Activated T-cell treated with anti-CD3 and anti-CD28 coated beads, Interleukin-2, amount 50 U/mL, for 72 hours (primary cell): ENCODE results near the gene SLC24A5. TPM values are rescaled to one million over a fixed set of nuclear protein-coding genes. Genes with fewer than 3 reads are reported as not detected.

Experiments used
- ATAC-seq, 2 donors: fragments of 150-1000 bp; cut with Tn5 transposase; replicated peaks in 1 of 2; 2 replicates each; pipeline ENCODE4 v1.10.0; 2021; ENCODE audit warnings: moderate library complexity in 2 of 2, mild to moderate bottlenecking in 1 of 2
- DNase-seq, 2 donors: peaks; one replicate each; pipeline ENCODE4 v3.0.0; 2021 to 2022; ENCODE audit warnings: mixed read lengths in 1 of 2
- H3K27ac Mint-ChIP-seq: one replicate; pipeline ENCODE4 v1.8.0; 2022; ENCODE audit warnings: mild to moderate bottlenecking, moderate library complexity, mixed read lengths
- H3K27me3 Mint-ChIP-seq: one replicate; pipeline ENCODE4 v1.8.0; 2022; ENCODE audit warnings: low read depth, mixed read lengths
- H3K36me3 Mint-ChIP-seq, 2 donors: one replicate each; pipeline ENCODE4 v1.8.0; 2022; ENCODE audit warnings: mixed read lengths in 2 of 2, mild to moderate bottlenecking in 1 of 2; ENCODE audit not compliant: insufficient read depth in 2 of 2
- H3K4me1 Mint-ChIP-seq: one replicate; pipeline ENCODE4 v1.8.0; 2022; ENCODE audit warnings: low read depth, mixed read lengths
- H3K4me3 Mint-ChIP-seq, 2 donors: one replicate each; pipeline ENCODE4 v1.8.0; 2022; ENCODE audit warnings: mild to moderate bottlenecking in 2 of 2, mixed read lengths in 2 of 2, moderate library complexity in 2 of 2
- H3K9me3 Mint-ChIP-seq, 2 donors: one replicate each; pipeline ENCODE4 v1.8.0; 2022; ENCODE audit warnings: mixed read lengths in 2 of 2
- total RNA-seq, 2 donors: library from RNA; stranded (reverse); gene quantifications; one replicate each; pipeline ENCODE4 v1.2.3, GENCODE V29; 2022

SLC24A5 gene
- total RNA-seq, 2 donors from 2014 or later: not detected

DNA sequence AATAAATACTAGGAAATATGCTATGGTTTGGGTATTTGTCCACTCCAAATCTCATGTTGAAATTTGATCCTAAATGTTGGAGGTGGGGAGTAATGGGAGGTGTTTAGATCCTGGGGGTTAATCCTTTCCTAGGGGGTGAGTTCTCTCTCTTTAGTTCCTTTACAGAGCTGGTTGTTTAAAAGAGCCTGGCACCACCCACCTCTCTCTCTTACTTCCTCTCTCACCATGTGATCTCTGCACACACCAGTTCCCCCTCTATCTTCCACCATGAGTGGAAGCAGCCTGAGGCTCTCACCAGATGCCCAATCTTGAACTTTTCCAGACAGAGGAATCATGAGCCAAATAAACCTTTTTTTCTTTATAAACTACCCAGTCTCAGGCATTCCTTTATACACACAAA, 10.5 kb downstream of the SLC24A5 start:
- H3K36me3 Mint-ChIP-seq: no peaks in the 10 kb centered on the region
- H3K27ac Mint-ChIP-seq: no peak overlapping the region
- DNase-seq (no peak), ATAC-seq (no peak)
- H3K9me3 Mint-ChIP-seq: no peaks in the 10 kb centered on the region
- no peak overlapping the region for H3K4me3 Mint-ChIP-seq
- peaks cover 6% of the 10 kb centered on the region for H3K27me3 Mint-ChIP-seq
- no peaks in the 10 kb centered on the region for H3K4me1 Mint-ChIP-seq

DNA sequence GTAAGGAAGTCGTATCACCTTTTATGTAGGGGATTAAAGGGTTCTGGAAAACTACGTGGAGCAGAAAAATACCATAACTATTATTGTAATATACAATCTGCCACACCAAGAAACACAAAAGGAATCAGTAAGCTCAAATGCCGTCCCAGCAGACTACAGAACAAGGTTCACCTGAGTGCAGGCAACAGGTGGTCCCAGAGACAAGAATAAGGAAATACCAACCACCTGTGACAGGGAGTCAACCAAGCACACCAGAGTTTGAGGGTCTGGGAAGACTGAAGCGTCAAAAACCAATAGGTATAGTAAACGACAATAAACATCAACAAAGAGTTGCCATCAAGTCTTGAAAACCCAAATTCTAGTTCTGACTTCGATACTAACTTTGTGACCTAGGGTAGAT, 12.1 kb downstream of the SLC24A5 start:
- DNase-seq (no peak), ATAC-seq (no peak)
- no peak overlapping the region for H3K4me3 Mint-ChIP-seq
- H3K27me3 Mint-ChIP-seq: peaks cover 6% of the 10 kb centered on the region
- no peaks in the 10 kb centered on the region for H3K4me1 Mint-ChIP-seq
- H3K27ac Mint-ChIP-seq: no peak overlapping the region
- no peaks in the 10 kb centered on the region for H3K36me3 Mint-ChIP-seq
- no peaks in the 10 kb centered on the region for H3K9me3 Mint-ChIP-seq

DNA sequence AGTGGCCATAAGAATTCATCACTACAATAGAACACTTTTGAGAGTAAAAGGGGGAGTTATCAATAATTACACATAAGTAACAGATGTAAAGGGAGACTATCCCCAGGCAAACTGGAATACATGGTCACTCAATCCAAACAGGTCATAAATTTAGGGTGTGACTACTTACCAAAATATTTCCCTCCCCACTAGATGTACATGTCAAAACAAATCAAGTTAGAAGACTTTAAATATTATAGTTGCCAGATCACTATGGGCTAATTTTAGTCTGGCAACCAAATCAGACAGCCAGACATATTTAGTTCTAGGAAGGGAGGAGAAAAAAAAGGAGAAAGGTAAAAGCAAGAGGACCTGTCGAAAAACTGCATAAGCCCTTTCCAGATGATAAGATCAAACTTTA, 23.1 kb downstream of the SLC24A5 start:
- H3K9me3 Mint-ChIP-seq: no peaks in the 10 kb centered on the region

DNA sequence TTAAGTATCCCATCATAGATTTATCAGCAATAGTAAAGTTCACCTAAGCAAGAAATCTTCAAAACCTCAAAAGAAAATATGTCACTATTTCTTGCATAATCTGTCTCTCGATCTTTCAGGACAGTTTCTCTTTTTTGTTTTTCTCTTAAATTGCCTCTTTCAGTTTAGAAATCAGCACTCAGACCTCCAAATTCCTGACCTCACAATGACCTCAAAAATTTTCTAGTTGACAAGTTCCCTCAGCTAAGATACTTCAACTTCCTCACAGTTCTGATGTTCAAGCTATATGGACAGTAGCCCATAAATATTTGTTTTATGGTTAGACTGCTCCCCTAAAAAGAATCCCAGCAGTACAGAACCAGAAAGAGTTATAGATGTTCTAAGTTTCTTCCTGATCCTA, 24.1 kb downstream of the SLC24A5 start:
- ATAC-seq (no peak), DNase-seq (no peak)
- Mint-ChIP-seq H3K36me3 (peaks cover 0 to 2% of the 10 kb centered on the region in 2 donors), H3K9me3 (no peaks in the 10 kb centered on the region), H3K4me1 (no peaks in the 10 kb centered on the region), H3K27me3 (no peaks in the 10 kb centered on the region), H3K4me3 (no peak overlapping the region), H3K27ac (no peak overlapping the region)

More for the DNA sequence above, 23.1 kb downstream of the SLC24A5 start:
- no peaks in the 10 kb centered on the region for H3K27me3 Mint-ChIP-seq
- ATAC-seq (no peak), DNase-seq (no peak)
- no peaks in the 10 kb centered on the region for H3K4me1 Mint-ChIP-seq
- H3K36me3 Mint-ChIP-seq: no peaks in the 10 kb centered on the region
- no peak overlapping the region for H3K27ac Mint-ChIP-seq
- H3K4me3 Mint-ChIP-seq: no peak overlapping the region

DNA sequence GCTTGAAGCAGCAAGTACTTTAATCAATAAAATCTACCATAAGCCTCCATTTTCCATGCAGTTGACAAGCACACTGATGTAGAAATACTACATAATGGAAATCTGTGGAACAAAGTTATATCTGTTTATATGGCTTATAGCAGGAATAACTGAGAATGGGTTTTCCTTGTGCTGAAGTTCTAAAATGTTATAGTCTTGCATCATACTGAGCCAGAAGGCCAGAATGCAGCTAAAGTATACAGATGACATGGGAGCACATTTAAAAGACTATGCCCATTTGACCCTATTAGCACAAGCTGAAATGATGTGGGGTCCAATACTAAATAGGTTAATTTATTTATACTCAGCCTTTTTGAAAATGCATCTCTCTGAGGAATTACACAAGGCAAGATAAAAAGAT, 25.1 kb downstream of the SLC24A5 start:
- H3K4me1 Mint-ChIP-seq: no peaks in the 10 kb centered on the region
- peaks cover 0 to 2% of the 10 kb centered on the region in 2 donors for H3K36me3 Mint-ChIP-seq
- no peak overlapping the region for H3K4me3 Mint-ChIP-seq
- H3K9me3 Mint-ChIP-seq: no peaks in the 10 kb centered on the region
- DNase-seq (no peak), ATAC-seq (no peak)
- no peak overlapping the region for H3K27ac Mint-ChIP-seq
- no peaks in the 10 kb centered on the region for H3K27me3 Mint-ChIP-seq

DNA sequence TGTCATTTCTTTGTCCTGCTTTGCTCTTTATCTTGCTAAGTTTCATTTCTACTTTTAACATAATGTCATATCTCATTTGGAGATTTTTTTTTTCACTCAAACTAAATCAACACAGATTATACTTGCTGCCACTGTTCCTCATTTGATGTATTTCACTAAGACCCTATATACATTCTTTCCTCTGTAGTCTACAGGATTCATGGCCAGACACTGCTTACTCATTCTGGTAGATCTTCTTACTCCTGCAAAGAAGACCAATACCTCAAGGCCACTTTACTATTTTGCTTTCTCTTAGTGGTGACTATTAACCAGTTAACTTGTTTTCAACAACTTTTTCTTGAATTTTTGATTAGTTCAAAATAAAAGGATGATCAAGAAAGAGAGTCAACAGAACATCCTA, 26.6 kb downstream of the SLC24A5 start:
- Mint-ChIP-seq H3K4me1 (no peaks in the 10 kb centered on the region), H3K9me3 (no peaks in the 10 kb centered on the region), H3K36me3 (peaks cover 2 to 6% of the 10 kb centered on the region in 2 donors), H3K27ac (no peak overlapping the region), H3K27me3 (no peaks in the 10 kb centered on the region), H3K4me3 (no peak overlapping the region)
- ATAC-seq: no peak
- no peak for DNase-seq

DNA sequence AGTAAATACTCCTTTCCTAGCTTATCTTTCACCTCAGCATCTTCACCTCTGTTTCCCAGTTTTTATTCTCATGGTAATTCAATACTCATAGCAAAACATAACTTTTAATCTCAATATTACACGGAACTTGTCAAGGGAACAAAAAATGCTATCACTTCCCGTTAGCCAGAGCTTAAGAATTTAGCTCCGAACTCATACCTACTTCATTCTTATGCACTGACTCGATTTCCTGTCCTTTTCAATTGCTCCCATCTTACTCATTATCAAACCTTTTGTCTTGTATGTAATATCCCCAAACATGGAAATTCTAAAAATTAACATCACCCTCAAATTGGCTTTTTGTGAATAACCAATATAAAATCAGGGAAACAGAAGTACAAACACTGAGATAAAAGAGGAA, 29.1 kb downstream of the SLC24A5 start:
- Mint-ChIP-seq H3K27ac (no peak overlapping the region), H3K4me3 (no peak overlapping the region), H3K27me3 (no peaks in the 10 kb centered on the region), H3K36me3 (peaks cover 2 to 9% of the 10 kb centered on the region in 2 donors), H3K4me1 (no peaks in the 10 kb centered on the region), H3K9me3 (no peaks in the 10 kb centered on the region)
- ATAC-seq: no peak
- no peak for DNase-seq

DNA sequence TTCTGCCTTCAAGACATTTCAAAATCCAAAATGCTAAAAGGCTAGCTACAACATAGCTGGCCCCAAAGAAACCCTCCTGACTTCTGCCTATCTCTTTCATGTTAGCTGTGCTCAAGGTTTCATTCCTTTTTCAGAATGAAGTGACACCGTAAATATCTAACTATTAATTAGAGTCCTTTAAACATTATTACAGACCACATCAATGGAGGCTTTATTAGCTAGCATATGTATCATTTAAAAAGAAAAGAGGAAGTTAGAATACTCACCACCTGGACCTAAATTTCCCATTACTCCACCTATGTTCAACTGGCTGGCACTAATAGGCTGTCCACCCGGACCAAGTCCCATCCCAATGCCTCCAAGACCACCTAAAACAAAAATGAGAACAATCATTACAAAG, 32.7 kb downstream of the SLC24A5 start:
- ATAC-seq (no peak), DNase-seq (no peak)
- Mint-ChIP-seq H3K9me3 (no peaks in the 10 kb centered on the region), H3K27ac (no peak overlapping the region), H3K27me3 (no peaks in the 10 kb centered on the region), H3K4me1 (no peaks in the 10 kb centered on the region), H3K36me3 (peaks cover 2 to 9% of the 10 kb centered on the region in 2 donors), H3K4me3 (no peak overlapping the region)

DNA sequence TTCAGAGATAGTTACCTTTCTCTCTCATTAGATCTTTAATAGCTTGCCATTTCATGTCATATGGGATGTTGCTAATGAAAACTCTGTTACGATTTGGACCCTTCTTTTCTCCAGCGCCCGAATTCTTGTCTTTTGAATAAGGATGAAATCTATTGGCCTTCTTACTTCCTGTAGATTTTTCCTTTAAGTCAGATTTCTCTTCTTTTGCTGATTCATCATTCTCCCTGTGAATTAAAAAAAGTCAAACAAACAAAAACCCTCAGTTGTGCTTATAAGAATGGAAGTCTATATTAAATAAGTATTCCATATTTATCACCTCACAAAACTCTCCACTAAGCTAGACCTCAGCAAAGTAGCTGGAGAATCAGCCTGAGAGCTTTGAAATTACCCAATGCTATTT, 47.8 kb downstream of the SLC24A5 start:
- H3K9me3 Mint-ChIP-seq: peaks cover 3 to 4% of the 10 kb centered on the region in 2 donors
- no peak for DNase-seq
- no peak for ATAC-seq
- H3K27ac Mint-ChIP-seq: no peak overlapping the region
- H3K27me3 Mint-ChIP-seq: no peaks in the 10 kb centered on the region
- H3K4me3 Mint-ChIP-seq: no peak overlapping the region
- peaks cover 5 to 18% of the 10 kb centered on the region in 2 donors for H3K36me3 Mint-ChIP-seq
- no peaks in the 10 kb centered on the region for H3K4me1 Mint-ChIP-seq

DNA sequence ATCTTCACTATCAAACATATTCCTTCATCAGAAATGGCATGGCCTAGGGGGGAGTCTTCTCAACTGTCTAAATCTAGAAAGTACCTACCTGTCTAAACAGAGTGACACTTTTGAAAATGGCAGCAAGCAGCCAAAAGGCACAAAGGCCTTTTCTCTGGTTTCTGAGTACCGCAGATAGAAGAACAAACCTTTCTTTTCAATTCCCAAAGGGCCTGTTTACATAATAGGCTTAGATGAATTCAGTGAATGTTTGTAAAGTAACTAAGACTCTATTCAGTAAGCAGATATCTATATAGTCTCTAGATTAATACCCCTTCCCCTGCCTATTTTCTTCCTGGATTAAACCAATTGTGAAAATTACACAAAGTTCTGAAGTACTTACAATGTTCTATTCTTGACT, 50.2 kb downstream of the SLC24A5 start:
- DNase-seq (no peak), ATAC-seq (no peak)
- peaks cover 3 to 16% of the 10 kb centered on the region in 2 donors for H3K36me3 Mint-ChIP-seq
- no peak overlapping the region for H3K4me3 Mint-ChIP-seq
- H3K27ac Mint-ChIP-seq: no peak overlapping the region
- H3K27me3 Mint-ChIP-seq: no peaks in the 10 kb centered on the region
- H3K4me1 Mint-ChIP-seq: peaks cover 13% of the 10 kb centered on the region
- peaks cover 3 to 4% of the 10 kb centered on the region in 2 donors for H3K9me3 Mint-ChIP-seq

DNA sequence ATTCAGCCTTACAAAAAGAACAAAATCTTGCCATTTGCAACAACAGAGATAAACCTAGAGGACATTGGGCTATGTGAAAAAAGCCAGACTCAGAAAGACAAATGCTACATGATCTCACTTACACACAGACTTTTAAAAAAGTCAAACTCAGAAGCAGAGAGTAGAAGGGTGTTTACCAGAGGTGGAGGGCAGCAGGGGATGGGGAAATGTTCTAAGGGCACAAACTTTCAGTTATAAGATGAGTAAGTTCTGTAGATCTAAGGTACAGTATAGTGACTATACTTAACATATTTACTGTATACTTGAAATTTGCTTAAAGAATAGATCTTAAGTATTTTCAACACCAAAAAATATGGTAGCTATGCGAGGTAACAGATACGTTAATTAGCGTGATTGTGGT, 54.3 kb downstream of the SLC24A5 start:
- H3K4me1 Mint-ChIP-seq: peaks cover 23% of the 10 kb centered on the region
- H3K9me3 Mint-ChIP-seq: peaks cover 3 to 4% of the 10 kb centered on the region in 2 donors
- no peak overlapping the region for H3K4me3 Mint-ChIP-seq
- DNase-seq (no peak), ATAC-seq (peak; percentile 27 to 31)
- peaks cover 5 to 12% of the 10 kb centered on the region in 2 donors for H3K36me3 Mint-ChIP-seq
- H3K27me3 Mint-ChIP-seq: no peaks in the 10 kb centered on the region
- no peak overlapping the region for H3K27ac Mint-ChIP-seq

DNA sequence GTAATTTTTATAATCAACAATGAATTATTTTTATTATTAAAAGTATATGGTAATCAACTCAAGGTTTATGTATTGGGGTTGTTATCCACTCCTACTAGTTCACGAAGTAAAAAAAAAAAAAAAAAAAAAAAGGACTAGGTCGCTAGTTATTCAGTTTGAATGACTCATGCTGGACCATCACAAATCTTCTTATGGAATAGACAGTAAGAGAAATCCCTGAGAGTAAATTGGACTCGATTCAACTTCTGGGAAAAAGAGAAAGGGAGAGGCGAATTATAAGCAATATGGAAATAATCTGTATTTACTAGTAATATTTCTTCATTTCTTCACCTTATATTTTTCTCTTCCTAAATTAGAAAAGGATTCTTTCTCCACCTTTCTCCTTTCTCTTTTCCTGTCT, 55.3 kb downstream of the SLC24A5 start:
- H3K4me1 Mint-ChIP-seq: peaks cover 23% of the 10 kb centered on the region
- H3K27ac Mint-ChIP-seq: no peak overlapping the region
- ATAC-seq: no peak

DNA sequence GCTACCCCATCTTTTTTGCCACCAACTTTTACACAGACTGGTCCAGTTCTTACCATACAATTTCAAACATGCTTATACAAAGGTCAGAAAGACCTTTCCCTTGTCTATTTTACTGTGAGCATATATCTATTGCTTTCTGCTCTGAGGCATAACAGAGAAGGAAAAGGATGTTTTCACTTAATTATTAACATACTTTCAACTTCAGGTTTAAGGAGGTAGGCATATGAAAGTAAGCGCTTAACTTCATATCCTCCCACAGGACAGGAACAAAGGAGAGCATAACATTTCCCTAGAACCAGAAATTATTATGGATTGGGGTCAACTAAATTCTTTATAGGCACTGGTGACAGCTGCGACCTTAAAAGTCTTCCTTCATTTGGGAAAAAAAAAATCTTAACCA, 56.2 kb downstream of the SLC24A5 start:
- H3K36me3 Mint-ChIP-seq: peaks cover 5 to 12% of the 10 kb centered on the region in 2 donors
- H3K9me3 Mint-ChIP-seq: peaks cover 3 to 4% of the 10 kb centered on the region in 2 donors
- peaks cover 23% of the 10 kb centered on the region for H3K4me1 Mint-ChIP-seq
- DNase-seq (no peak), ATAC-seq (no peak)
- peak overlapping the region; percentile 84 to 95 for H3K4me3 Mint-ChIP-seq
- H3K27me3 Mint-ChIP-seq: peaks cover 17% of the 10 kb centered on the region
- H3K27ac Mint-ChIP-seq: peak overlapping the region; percentile 90

More for the DNA sequence above, 55.3 kb downstream of the SLC24A5 start:
- H3K27me3 Mint-ChIP-seq: peaks cover 9% of the 10 kb centered on the region
- H3K4me3 Mint-ChIP-seq: no peak overlapping the region
- no peak for DNase-seq
- H3K9me3 Mint-ChIP-seq: peaks cover 3 to 4% of the 10 kb centered on the region in 2 donors
- H3K36me3 Mint-ChIP-seq: peaks cover 5 to 12% of the 10 kb centered on the region in 2 donors

DNA sequence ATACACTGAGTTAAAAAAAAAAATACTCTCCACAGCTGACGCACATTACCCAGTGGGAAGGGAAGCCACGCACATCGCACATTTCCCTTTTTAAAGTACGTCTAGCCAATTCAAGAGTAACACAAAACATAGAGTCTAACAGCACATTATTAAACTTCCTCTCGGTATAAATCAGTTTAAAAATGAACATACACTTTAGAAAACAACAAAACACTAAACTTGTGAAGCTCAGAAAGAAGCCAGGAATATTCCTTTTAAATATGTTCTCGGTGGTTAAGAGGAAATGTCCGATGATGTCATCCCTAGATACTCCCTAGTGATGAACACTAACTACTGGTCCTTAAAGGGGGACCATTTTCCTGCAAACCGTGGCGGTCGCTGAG, 56.6 kb downstream of the SLC24A5 start:
- DNase-seq (no peak), ATAC-seq (peak; percentile 67 to 74)
- Mint-ChIP-seq H3K27me3 (peaks cover 21% of the 10 kb centered on the region), H3K9me3 (peaks cover 2 to 3% of the 10 kb centered on the region in 2 donors), H3K4me1 (peaks cover 23% of the 10 kb centered on the region), H3K27ac (peak overlapping the region; percentile 90), H3K36me3 (peaks cover 5 to 10% of the 10 kb centered on the region in 2 donors), H3K4me3 (peak overlapping the region; percentile 84 to 95)
